Activated T-helper 1 cell treated with Interleukin-2 at 50 U/mL for 16 hours (primary cell): ENCODE measurements around the gene SPRR1B.
"Not testable (repeated sequence)": the region's sequence is repeated elsewhere in the genome, so short reads cannot be mapped to it uniquely, and the experiment has no call there.

Experiments used
- DNase-seq: peaks from one replicate; pipeline ENCODE4 v3.0.0-alpha.2; 2020; ENCODE audit warnings: low read depth

SPRR1B gene

GRCh38 chr1:153040950-153041631 is 10.1 kb downstream of the SPRR1B start, which contains the start of gene SPRR2D:
SPRR2D (minus strand) TSS chr1:153041120; CDS start chr1:153040346, 774 bp downstream.
- no peak for DNase-seq

- DNase-seq: no peak
Observed at GRCh38 chr1:153049211-153049610, 18.2 kb downstream of the SPRR1B start.

GRCh38 chr1:153056111-153056510 is 25.1 kb downstream of the SPRR1B start:
- DNase-seq: not testable (repeated sequence)

GRCh38 chr1:153057375-153057774 is 26.4 kb downstream of the SPRR1B start, which contains the start of gene SPRR2A:
SPRR2A (minus strand) TSS chr1:153057512; CDS start chr1:153056735, 777 bp downstream.
- no peak for DNase-seq

- DNase-seq: no peak
Observed at GRCh38 chr1:153058154-153058553, 27.2 kb downstream of the SPRR1B start.

- no peak for DNase-seq
Observed at GRCh38 chr1:153058826-153059784, 28.1 kb downstream of the SPRR1B start.

GRCh38 chr1:153070243-153070642 is 39.2 kb downstream of the SPRR1B start:
- no peak for DNase-seq

GRCh38 chr1:153071511-153071910 is 40.5 kb downstream of the SPRR1B start, which contains the start of gene SPRR2B:
SPRR2B (minus strand) TSS chr1:153071611; CDS start chr1:153070839, 772 bp downstream.
- DNase-seq: no peak

- DNase-seq: no peak
Observed at GRCh38 chr1:153072806-153073726, 42.1 kb downstream of the SPRR1B start.

GRCh38 chr1:153081736-153082135 is 50.7 kb downstream of the SPRR1B start:
- no peak for DNase-seq
